HL-60 (cell line): ENCODE measurements around the gene ABHD16B.

Source experiments
- CTCF ChIP-seq: IDR thresholded peaks from one replicate; pipeline ENCODE4 v1.5.1; 2011; ENCODE audit warnings: low read length, control low read depth, inconsistent platforms; ENCODE audit not compliant: insufficient read depth
- GABPA ChIP-seq: IDR thresholded peaks from 2 replicates; pipeline ENCODE4 v1.6.1; 2012; ENCODE audit warnings: low read depth
- POLR2AphosphoS5 ChIP-seq: IDR thresholded peaks from 2 replicates; pipeline ENCODE4 v1.6.1; 2012; ENCODE audit warnings: low read depth
- REST ChIP-seq: IDR thresholded peaks from 2 replicates; pipeline ENCODE4 v1.6.1; 2012; ENCODE audit warnings: low read depth; ENCODE audit not compliant: insufficient replicate concordance

- TF ChIP-seq CTCF (no peak), POLR2AphosphoS5 (no peak), REST (no peak), GABPA (no peak)
Measured at GRCh38 chr20:63814891-63815614, 46.2 kb upstream of the ABHD16B start.
